Stimulated activated naive CD8-positive, alpha-beta T cell treated with anti-CD3 and anti-CD28 coated beads, Interleukin-15, Interleukin-2, amounts not matched to agents 100 ng/mL and 50 ng/mL, for 24 hours (primary cell): ENCODE data around the gene PDCL3.
A peak's percentile ranks its signal among the peaks of the same experiment; 100 is the strongest.

Source experiments
- H3K27ac Mint-ChIP-seq: one replicate; pipeline ENCODE4 v1.8.0; 2021; ENCODE audit warnings: mild to moderate bottlenecking, mixed read lengths
- H3K27me3 Mint-ChIP-seq: one replicate; pipeline ENCODE4 v1.8.0; 2021; ENCODE audit warnings: mixed read lengths
- H3K36me3 Mint-ChIP-seq: one replicate; pipeline ENCODE4 v1.8.0; 2021; ENCODE audit warnings: low read depth, mixed read lengths
- H3K4me1 Mint-ChIP-seq: one replicate; pipeline ENCODE4 v1.8.0; 2021; ENCODE audit warnings: low read depth, mixed read lengths
- H3K4me3 Mint-ChIP-seq: one replicate; pipeline ENCODE4 v1.8.0; 2021; ENCODE audit warnings: mild to moderate bottlenecking, mixed read lengths
- H3K9me3 Mint-ChIP-seq: one replicate; pipeline ENCODE4 v1.8.0; 2021; ENCODE audit warnings: mixed read lengths

The PDCL3 gene

DNA sequence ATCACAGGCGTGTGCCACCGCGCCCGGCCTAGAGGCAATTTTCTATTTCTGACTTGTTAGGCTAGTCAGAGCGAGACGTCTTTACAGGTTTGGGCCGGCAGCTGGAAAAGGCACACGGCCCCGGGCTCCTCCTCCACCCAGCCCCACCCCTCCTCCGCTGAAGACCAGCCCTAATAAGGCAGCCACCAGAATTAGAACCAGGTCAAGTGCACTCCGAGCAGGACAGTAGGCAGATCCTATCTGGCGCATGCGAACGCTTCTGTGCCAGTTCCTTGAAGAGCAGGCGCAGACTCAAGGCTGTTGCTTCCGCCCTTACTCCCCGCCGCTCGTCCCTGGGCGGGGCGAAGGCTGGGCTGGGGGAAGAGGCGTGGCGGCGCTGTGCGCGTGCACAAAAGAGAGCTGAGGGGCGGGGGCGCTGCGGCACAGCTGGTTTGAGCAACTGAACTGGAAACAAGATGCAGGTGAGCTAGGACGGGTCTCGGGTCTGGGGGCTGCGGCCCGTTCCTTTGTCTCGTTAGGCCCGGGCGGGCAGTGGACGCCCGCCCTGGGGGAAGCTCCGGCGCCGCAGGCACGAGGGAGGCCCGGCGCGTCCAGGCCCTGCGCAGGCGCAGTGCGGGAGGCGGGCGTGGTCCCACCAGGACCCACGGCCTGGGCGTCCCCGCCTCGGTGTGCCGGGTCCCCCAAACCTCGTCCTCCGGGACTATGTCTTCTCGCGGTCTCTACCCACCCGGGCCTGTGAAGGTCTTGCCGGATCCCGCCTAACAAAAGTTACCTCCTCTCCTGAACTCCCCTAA is at the start of gene PDCL3:
PDCL3 (plus strand) TSS at position 381 of the 794 bp plus-strand sequence; CDS start at position 456, 75 bp downstream.
- Mint-ChIP-seq H3K27ac (peak within 1 kb of the TSS; percentile 97), H3K4me1 (peaks cover 30% of the 10 kb centered on the region), H3K36me3 (peaks cover 22% of the 10 kb centered on the region), H3K9me3 (no peaks in the 10 kb centered on the region), H3K27me3 (no peaks in the 10 kb centered on the region), H3K4me3 (peak within 1 kb of the TSS; percentile 93)

DNA sequence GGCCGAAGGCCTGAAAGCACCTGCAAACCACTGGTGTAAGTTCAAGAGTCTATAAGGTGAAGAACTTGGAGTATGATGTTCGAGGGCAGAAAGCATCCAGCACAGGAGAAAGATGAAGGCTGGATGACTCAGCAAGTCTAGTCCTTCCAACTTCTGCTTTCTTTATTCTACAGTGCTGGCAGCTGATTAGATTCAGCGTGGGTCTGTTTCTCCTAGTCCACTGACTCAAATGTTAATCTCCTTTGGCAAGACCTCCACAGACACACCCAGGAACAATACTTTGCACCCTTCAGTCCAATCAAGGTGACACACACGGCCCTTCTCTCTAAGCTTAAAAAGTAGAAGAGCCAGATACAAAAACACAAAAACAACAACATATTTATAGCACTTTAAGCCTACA is 49.1 kb upstream of the PDCL3 start:
- Mint-ChIP-seq H3K27ac (no peak overlapping the region), H3K36me3 (no peaks in the 10 kb centered on the region), H3K4me1 (no peaks in the 10 kb centered on the region)

DNA sequence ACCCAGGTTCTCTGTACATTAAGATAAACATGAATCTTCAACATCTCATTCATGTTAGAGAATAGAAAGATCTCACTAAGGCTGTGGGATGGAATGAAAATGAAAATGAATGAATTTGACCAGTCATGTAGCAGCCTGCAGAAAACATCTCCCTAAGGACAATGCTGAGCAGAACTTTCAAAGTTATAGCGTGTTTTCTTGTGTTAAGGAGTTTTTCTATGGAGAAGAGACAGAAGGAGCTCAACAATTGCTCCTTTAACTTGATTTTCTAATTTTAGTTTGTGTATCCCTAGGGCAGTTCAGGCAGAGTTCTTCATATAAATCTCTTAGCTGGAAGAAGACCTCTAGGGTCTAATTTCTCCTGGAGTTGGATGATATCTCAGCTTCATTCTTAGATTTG is 45.2 kb upstream of the PDCL3 start:
- H3K27me3 Mint-ChIP-seq = peaks cover 4% of the 10 kb centered on the region
- no peak overlapping the region for H3K27ac Mint-ChIP-seq
- no peak overlapping the region for H3K4me3 Mint-ChIP-seq
- H3K36me3 Mint-ChIP-seq = no peaks in the 10 kb centered on the region
- H3K4me1 Mint-ChIP-seq = no peaks in the 10 kb centered on the region
- peaks cover 3% of the 10 kb centered on the region for H3K9me3 Mint-ChIP-seq

More for the DNA sequence above, 49.1 kb upstream of the PDCL3 start:
- H3K4me3 Mint-ChIP-seq = no peak overlapping the region
- H3K27me3 Mint-ChIP-seq = peaks cover 4% of the 10 kb centered on the region
- peaks cover under 1% of the 10 kb centered on the region for H3K9me3 Mint-ChIP-seq

DNA sequence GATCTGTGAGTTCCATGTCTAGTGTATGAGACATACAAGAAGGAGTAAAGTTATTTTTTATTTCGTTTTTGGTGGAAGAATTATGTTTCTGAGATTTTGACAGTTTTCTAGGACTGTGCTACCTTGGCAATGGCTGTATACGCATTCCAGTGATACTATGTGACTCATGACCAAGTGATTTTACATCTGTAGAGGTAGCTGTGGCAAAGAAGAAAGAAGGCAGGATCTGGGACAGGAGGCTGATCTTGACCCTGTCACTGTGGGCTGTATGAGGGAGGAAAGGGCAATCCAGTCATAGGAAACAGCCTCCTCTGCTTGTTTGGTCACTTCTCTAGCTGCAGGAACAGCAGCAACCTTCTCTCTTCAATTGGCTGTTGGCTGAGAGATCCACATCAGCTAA is 44.0 kb upstream of the PDCL3 start:
- Mint-ChIP-seq H3K4me1 (no peaks in the 10 kb centered on the region), H3K27ac (no peak overlapping the region), H3K4me3 (no peak overlapping the region), H3K9me3 (peaks cover 3% of the 10 kb centered on the region), H3K36me3 (no peaks in the 10 kb centered on the region), H3K27me3 (peaks cover 4% of the 10 kb centered on the region)

DNA sequence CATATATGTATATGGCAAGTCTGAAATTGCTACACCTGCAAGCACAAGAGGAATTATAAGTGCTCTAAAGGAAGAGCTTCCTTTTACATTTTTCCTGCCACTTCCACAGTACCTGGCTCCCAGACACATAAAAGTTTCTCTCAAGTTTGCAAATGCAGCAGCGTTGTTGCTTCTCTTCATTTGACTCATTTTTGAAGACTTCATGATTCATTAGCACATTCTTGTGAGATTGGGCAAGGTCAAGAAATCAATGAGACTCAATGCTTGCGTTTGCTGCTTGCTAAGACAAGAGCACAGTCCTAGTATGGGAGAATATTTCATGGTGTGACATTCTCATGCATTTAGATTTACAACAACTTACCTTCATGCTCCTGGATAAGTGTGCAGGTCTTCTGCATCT is 42.6 kb upstream of the PDCL3 start:
- no peak overlapping the region for H3K27ac Mint-ChIP-seq
- H3K27me3 Mint-ChIP-seq = peaks cover 4% of the 10 kb centered on the region
- H3K4me1 Mint-ChIP-seq = no peaks in the 10 kb centered on the region
- no peak overlapping the region for H3K4me3 Mint-ChIP-seq
- peaks cover 3% of the 10 kb centered on the region for H3K9me3 Mint-ChIP-seq
- no peaks in the 10 kb centered on the region for H3K36me3 Mint-ChIP-seq

DNA sequence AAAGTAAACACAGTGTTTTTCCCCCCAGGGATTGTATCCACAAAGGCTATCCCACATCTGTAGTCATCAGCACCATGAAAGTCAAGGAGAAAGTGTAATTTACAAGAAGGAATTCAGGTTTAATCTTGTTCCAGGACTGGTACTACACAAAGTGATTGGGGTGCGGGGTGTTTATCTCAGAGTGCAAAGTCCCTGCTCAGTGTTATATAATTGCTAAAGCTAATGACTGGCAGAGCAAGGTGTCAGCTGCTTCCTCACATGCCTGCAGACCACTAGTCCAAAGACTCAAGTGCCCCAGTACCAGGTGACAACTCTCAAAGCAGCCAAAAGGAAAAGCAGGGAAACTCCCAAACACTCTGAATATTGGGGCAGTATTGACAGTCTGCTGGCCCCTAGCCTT is 40.4 kb upstream of the PDCL3 start:
- no peak overlapping the region for H3K27ac Mint-ChIP-seq
- no peak overlapping the region for H3K4me3 Mint-ChIP-seq
- H3K4me1 Mint-ChIP-seq = no peaks in the 10 kb centered on the region
- peaks cover 4% of the 10 kb centered on the region for H3K27me3 Mint-ChIP-seq
- H3K36me3 Mint-ChIP-seq = no peaks in the 10 kb centered on the region
- peaks cover 3% of the 10 kb centered on the region for H3K9me3 Mint-ChIP-seq

DNA sequence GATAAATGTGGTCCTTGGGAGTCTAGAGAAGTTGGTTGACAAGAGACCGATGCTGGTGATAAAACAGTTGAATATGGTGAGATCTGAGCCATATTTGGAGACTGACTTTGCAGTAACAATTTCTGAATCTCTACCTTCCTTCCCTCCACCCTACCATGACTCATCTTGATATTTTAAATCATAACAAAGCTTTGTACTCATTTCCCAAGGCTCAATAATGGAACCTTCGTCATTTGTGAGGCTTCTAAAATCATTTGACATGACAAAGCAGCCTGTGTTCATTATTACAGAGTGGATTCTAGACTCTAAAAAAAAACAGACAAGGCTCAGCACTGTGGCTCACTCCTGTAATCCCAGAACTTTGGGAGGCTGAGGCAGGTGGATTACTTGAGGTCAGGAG is 38.5 kb upstream of the PDCL3 start:
- H3K27ac Mint-ChIP-seq = no peak overlapping the region
- no peaks in the 10 kb centered on the region for H3K36me3 Mint-ChIP-seq
- no peaks in the 10 kb centered on the region for H3K4me1 Mint-ChIP-seq
- H3K27me3 Mint-ChIP-seq = no peaks in the 10 kb centered on the region
- H3K4me3 Mint-ChIP-seq = no peak overlapping the region
- H3K9me3 Mint-ChIP-seq = peaks cover 3% of the 10 kb centered on the region

DNA sequence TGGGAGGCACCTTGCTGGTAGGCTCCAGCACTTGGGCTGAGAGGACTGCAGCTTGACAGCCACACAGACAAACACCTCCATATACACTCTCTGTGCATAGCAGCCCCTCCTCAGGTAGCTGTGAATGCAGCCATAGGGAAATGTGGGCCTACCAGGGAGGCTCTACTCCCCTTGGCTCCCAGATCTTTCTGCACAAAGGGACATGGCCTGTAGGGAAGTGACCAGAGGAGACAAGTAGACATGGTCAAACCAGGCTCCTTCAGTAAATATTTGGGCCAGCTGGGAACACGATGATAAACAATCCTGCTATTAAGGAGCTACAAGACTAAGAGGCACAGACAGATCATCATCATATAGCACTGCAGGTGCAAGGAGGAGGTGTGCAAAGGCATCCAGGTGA is 35.9 kb upstream of the PDCL3 start:
- no peaks in the 10 kb centered on the region for H3K27me3 Mint-ChIP-seq
- no peaks in the 10 kb centered on the region for H3K36me3 Mint-ChIP-seq
- H3K4me1 Mint-ChIP-seq = no peaks in the 10 kb centered on the region
- no peak overlapping the region for H3K4me3 Mint-ChIP-seq
- H3K27ac Mint-ChIP-seq = no peak overlapping the region
- no peaks in the 10 kb centered on the region for H3K9me3 Mint-ChIP-seq

DNA sequence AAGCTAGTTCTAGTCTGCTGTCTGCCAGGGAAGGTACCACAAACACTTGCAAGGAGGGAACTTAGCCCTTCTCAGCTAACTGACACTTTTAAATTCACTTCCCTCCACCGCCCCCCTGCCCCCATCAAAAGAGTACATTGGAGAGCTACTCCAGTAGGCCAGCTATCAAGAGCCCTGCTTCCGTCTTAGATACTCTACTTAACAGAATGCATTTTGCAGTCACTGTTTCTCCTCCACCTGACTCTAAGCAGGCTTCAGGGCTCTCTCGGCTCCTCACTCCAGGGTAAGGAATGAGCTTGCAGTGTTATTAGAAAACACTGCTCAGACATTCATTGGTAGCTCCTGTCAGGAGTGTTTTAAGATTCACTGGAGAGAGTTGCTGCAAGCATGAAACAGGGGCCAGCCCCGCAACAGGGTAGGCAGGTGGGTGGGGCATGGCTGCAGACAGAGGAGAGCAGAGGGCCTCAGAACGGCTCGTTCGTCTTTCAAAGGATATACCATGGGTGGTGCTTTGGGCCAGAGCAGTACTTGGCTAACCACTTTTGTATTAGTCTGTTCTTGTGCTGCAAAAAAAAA is 35.3 kb upstream of the PDCL3 start:
- H3K4me1 Mint-ChIP-seq = no peaks in the 10 kb centered on the region
- H3K36me3 Mint-ChIP-seq = no peaks in the 10 kb centered on the region
- no peaks in the 10 kb centered on the region for H3K9me3 Mint-ChIP-seq
- H3K27me3 Mint-ChIP-seq = no peaks in the 10 kb centered on the region
- no peak overlapping the region for H3K4me3 Mint-ChIP-seq
- H3K27ac Mint-ChIP-seq = no peak overlapping the region

DNA sequence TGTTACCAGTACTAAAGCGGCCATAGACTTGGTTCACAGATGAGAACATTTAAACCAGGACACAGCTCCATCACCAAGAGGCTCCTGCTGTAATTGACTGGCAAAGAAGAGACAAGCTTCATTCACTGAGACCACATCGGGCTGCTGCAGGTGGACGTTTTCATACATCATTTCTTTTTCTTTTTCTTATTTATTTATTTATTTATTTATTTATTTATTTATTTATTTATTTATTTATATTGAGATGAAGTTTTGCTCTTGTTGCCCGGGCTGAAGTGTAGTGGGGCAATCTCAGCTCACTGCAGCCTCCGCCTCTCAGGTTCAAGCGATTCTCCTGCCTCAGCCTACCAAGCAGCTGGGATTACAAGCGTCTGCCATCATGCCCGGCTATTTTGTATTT is 33.6 kb upstream of the PDCL3 start:
- Mint-ChIP-seq H3K9me3 (peaks cover 5% of the 10 kb centered on the region), H3K36me3 (no peaks in the 10 kb centered on the region), H3K4me3 (no peak overlapping the region), H3K4me1 (no peaks in the 10 kb centered on the region), H3K27me3 (peaks cover 7% of the 10 kb centered on the region), H3K27ac (no peak overlapping the region)

DNA sequence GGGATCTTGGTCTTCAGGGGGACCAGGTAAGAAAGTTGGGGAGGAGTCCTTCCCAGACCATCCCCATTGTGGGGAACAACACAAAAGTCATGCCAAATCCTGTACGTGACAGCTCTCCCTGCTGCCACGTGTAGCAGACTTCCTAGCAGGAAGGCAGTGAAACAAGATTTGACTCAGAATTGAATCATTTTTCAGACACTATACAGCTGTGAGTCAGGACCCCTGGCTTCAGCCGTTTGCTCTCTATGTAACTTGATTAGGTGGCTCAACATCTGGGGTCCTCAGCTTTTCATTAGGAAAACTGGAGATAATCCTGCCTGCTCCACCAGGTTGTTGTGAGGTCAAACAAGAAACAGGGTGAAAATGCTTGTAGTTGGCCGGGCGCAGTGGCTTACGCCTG is 32.9 kb upstream of the PDCL3 start:
- peaks cover 7% of the 10 kb centered on the region for H3K27me3 Mint-ChIP-seq
- no peaks in the 10 kb centered on the region for H3K36me3 Mint-ChIP-seq
- H3K9me3 Mint-ChIP-seq = peaks cover 5% of the 10 kb centered on the region
- no peaks in the 10 kb centered on the region for H3K4me1 Mint-ChIP-seq
- H3K4me3 Mint-ChIP-seq = no peak overlapping the region
- no peak overlapping the region for H3K27ac Mint-ChIP-seq

DNA sequence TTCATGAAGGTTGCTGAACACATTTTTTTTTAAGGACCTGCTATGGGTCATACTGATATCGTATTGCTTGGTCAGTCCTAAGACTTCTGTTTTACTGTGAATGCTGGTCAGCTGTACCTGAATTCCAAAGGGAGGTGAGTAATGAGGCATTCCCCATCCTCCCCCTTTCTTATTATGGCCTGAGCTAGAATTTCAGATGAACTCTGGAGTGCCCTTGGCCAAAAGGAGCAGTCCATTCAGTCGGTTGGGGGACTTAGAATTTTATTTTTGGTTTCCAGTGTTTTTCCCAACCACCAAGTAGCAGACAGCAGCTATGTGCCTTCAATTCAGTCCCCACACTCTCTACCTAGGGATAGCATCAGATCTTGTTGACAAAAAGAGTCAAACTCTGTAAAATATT is 26.9 kb upstream of the PDCL3 start:
- Mint-ChIP-seq H3K36me3 (no peaks in the 10 kb centered on the region), H3K9me3 (peaks cover 5% of the 10 kb centered on the region), H3K4me3 (no peak overlapping the region), H3K4me1 (no peaks in the 10 kb centered on the region), H3K27ac (no peak overlapping the region), H3K27me3 (peaks cover 7% of the 10 kb centered on the region)

DNA sequence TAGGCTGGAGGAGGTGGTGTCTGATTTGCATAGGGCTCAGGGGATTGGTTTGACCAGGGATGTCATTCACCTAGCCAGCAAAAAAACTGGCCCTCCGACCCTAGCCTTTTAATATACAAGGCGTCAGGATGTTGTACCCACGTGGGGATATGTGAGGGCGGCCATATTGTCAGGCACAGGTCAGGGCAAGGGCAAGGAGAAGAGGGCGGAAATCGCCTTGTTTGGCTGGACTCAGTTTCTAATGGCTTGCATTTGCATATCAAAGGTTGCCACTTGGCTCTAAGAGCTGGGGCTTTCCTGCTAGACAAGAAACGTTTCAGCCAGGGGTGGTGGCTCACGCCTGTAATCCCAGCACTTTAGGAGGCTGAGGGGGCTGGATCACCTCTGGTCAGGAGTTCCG is 24.9 kb upstream of the PDCL3 start:
- Mint-ChIP-seq H3K4me3 (no peak overlapping the region), H3K9me3 (peaks cover 5% of the 10 kb centered on the region), H3K4me1 (no peaks in the 10 kb centered on the region), H3K27me3 (peaks cover 7% of the 10 kb centered on the region), H3K27ac (no peak overlapping the region), H3K36me3 (no peaks in the 10 kb centered on the region)

DNA sequence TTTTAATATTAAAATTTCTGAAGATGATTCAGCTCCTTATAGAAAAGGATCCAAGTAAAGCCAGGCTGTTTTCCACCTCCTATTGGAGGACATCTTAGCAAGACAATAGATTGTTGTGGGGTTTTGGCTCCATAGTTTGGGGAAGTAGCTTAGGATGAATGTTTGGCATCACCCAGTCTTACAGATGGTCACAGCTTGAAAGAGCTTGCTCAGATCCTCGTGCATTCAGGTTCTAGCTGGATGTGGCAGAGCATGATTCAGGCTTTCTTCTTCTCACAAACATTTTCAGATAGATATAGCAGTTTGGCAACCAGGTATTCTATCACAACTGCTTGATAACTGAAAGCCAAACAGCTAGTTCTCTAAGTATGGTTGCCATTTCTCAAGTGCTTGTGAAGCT is 23.6 kb upstream of the PDCL3 start:
- H3K4me3 Mint-ChIP-seq = no peak overlapping the region
- H3K4me1 Mint-ChIP-seq = no peaks in the 10 kb centered on the region
- no peak overlapping the region for H3K27ac Mint-ChIP-seq
- no peaks in the 10 kb centered on the region for H3K36me3 Mint-ChIP-seq
- H3K9me3 Mint-ChIP-seq = no peaks in the 10 kb centered on the region
- H3K27me3 Mint-ChIP-seq = no peaks in the 10 kb centered on the region

DNA sequence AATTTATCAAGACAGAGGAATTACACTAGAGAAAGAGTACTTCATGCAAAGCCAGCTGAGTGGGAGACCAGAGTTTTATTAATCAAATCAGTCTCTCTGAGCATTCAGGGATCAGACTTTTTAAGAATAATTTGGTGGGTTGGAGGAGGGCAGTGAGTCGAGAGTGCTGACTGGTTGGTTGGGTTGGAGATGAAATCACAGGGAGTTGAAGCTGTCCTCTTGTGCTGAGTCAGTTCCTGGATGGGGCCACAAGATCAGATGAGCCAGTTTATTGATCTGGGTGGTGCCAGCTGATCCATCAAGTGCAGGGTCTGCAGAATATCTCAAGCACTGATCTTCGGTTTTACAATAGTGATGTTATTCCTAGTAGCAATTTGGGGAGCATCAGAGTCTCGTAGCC is 21.4 kb upstream of the PDCL3 start:
- no peaks in the 10 kb centered on the region for H3K4me1 Mint-ChIP-seq
- H3K27ac Mint-ChIP-seq = no peak overlapping the region
- no peaks in the 10 kb centered on the region for H3K36me3 Mint-ChIP-seq
- H3K27me3 Mint-ChIP-seq = no peaks in the 10 kb centered on the region
- no peaks in the 10 kb centered on the region for H3K9me3 Mint-ChIP-seq
- H3K4me3 Mint-ChIP-seq = no peak overlapping the region

DNA sequence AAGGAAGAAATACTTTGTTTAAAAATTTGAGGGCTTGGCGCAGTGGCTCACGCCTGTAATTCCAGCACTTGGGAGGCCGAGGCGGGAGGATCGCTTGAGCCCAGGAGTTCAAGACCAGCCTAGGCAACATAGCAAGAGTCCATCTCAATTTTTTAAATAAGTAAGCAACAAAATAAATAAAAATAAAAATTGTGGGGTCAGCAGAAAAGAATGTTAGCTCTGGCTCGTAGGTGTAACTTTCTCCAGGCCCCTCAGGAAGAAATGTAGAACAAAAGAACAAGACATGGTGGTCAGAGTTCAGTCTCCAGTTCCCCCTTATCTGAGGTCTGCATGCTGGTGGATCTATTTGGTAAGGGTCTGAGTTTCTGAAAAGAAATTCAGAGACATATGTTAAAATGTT is 20.4 kb upstream of the PDCL3 start:
- no peaks in the 10 kb centered on the region for H3K36me3 Mint-ChIP-seq
- no peaks in the 10 kb centered on the region for H3K9me3 Mint-ChIP-seq
- H3K4me1 Mint-ChIP-seq = no peaks in the 10 kb centered on the region
- H3K27ac Mint-ChIP-seq = no peak overlapping the region
- H3K27me3 Mint-ChIP-seq = peaks cover 5% of the 10 kb centered on the region
- H3K4me3 Mint-ChIP-seq = no peak overlapping the region
